ENCODE measurements around the gene NDUFAF3. TPM values are rescaled to one million over a fixed set of nuclear protein-coding genes. Genes with fewer than 3 reads are reported as not detected.

The NDUFAF3 gene
- total and polyA plus RNA-seq, 12 donors = 154 to 280 (median 170) TPM

GRCh38 chr3:49012441-49013017 lies 9.4 kb upstream of the NDUFAF3 start:
- no peak for TF ChIP-seq CTCF (IDR thresholded peaks at IDR 0.05)
- ATAC-seq (peak in 5 of 8 donors; percentile 1 to 21 (median 12)), DNase-seq (no peak)
- no peak overlapping the region for H3K4me3 ChIP-seq
- H3K9me3 ChIP-seq = no peaks in the 10 kb centered on the region
- H3K27ac ChIP-seq = peak overlapping the region in 8 of 10 donors; percentile 16 to 70 (median 48)
- 47 to 56% methylated on average over 17 of the region's 17 CpGs for WGBS, 2 donors
- H3K27me3 ChIP-seq = no peaks in the 10 kb centered on the region
- H3K4me1 ChIP-seq = peaks cover 7 to 41% (median 28%) of the 10 kb centered on the region in 9 donors
- intact Hi-C loops (cut with DNase I) = no loop called here
- peaks cover 0 to 68% (median 20%) of the 10 kb centered on the region in 9 donors for H3K36me3 ChIP-seq

DNA sequence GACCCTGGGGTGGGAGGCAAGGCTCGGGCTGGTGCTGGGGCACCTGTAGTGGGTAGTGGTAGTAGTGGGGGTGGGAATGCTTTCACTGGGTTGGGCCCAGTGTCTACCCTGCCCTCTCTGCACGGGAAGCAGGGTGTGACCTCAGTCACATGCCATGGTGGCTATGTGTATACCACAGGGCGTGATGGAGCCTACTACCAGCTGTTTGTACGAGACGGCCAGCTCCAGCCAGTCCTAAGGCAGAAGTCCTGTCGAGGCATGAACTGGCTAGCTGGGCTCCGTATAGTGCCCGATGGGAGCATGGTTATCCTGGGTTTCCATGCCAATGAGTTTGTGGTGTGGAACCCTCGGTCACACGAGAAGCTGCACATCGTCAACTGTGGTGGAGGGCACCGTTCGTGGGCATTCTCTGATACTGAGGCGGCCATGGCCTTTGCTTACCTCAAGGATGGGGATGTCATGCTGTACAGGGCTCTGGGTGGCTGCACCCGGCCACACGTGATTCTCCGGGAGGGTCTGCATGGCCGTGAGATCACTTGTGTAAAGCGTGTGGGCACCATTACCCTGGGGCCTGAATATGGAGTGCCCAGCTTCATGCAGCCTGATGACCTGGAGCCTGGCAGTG lies 8.7 kb upstream of the NDUFAF3 start:
- Histone ChIP-seq H3K4me3 (no peak overlapping the region), H3K27me3 (no peaks in the 10 kb centered on the region), H3K9me3 (no peaks in the 10 kb centered on the region), H3K4me1 (peaks cover 8 to 42% (median 27%) of the 10 kb centered on the region in 9 donors), H3K27ac (peak overlapping the region in 8 of 10 donors; percentile 16 to 70 (median 48)), H3K36me3 (peaks cover 0 to 68% (median 20%) of the 10 kb centered on the region in 9 donors)
- no peak for DNase-seq
- intact Hi-C loops (cut with DNase I) = no loop called here
- no peak for TF ChIP-seq CTCF (IDR thresholded peaks at IDR 0.05)
- ATAC-seq = no peak
- WGBS, 2 donors = 78 to 81% methylated on average over 19 of the region's 19 CpGs

DNA sequence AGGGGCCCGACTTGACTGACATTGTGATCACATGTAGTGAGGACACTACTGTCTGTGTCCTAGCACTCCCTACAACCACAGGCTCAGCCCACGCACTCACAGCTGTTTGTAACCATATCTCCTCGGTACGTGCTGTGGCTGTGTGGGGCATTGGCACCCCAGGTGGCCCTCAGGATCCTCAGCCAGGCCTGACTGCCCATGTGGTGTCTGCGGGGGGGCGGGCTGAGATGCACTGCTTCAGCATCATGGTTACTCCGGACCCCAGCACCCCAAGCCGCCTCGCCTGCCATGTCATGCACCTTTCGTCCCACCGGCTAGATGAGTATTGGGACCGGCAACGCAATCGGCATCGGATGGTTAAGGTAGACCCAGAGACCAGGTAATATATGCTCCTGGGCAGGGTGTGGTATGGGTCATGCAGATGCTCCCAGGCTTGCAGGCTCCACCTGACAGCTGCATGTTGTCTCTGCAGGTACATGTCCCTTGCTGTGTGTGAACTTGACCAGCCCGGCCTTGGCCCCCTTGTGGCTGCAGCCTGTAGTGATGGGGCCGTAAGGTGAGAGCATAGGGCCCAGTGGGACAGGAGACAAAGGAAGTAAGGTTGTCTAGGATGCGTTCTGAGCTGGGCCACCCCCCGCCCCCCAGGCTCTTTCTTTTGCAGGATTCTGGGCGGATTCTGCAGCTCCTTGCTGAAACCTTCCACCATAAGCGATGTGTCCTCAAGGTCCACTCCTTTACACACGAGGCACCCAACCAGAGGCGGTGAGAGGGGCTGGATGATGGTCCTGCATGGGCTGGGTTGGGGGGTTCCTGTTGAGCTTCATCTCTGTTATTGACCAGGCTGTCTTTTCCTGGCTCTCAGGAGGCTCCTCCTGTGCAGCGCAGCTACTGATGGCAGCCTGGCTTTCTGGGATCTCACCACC lies 7.9 kb upstream of the NDUFAF3 start:
- Histone ChIP-seq H3K9me3 (no peaks in the 10 kb centered on the region), H3K27ac (peak overlapping the region in 1 of 10 donors; percentile 46), H3K4me3 (no peak overlapping the region), H3K4me1 (peaks cover 8 to 43% (median 25%) of the 10 kb centered on the region in 9 donors), H3K27me3 (no peaks in the 10 kb centered on the region), H3K36me3 (peaks cover 0 to 68% (median 20%) of the 10 kb centered on the region in 9 donors)
- no peak for ATAC-seq
- no peak for DNase-seq
- intact Hi-C loops (cut with DNase I) = no loop called here
- peak; percentile 14 to 54 (median 39) for TF ChIP-seq CTCF (IDR thresholded peaks at IDR 0.05)
- WGBS, 2 donors = 86% methylated on average over 24 of the region's 24 CpGs

DNA sequence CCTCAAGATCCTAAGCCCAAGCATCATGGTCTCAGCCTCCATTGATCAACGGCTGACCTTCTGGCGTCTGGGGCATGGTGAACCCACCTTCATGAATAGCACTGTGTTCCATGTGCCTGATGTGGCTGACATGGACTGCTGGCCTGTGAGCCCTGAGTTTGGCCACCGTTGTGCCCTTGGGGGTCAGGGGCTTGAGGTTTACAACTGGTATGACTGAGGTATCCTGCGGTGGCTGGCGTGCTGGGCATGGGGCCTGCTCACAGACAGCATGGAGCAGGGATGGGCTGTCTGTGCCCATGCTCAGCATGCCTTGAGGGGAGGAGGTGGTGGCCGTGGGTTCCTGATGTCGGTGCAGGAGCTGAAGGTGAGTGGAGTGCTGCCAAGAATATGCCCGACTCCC lies 6.8 kb upstream of the NDUFAF3 start:
- intact Hi-C loops (cut with DNase I) = no loop called here
- 86 to 88% methylated on average over 8 of the region's 8 CpGs for WGBS, 2 donors
- peaks cover 8 to 54% (median 32%) of the 10 kb centered on the region in 9 donors for H3K4me1 ChIP-seq
- H3K27me3 ChIP-seq = no peaks in the 10 kb centered on the region
- no peak for TF ChIP-seq CTCF (IDR thresholded peaks at IDR 0.05)
- H3K36me3 ChIP-seq = peaks cover 0 to 63% (median 20%) of the 10 kb centered on the region in 9 donors
- H3K27ac ChIP-seq = no peak overlapping the region
- no peaks in the 10 kb centered on the region for H3K9me3 ChIP-seq
- no peak overlapping the region for H3K4me3 ChIP-seq
- DNase-seq (no peak), ATAC-seq (no peak)

Data from heart right ventricle (tissue), 16 donors.